Measurements from ENCODE around the gene C1QTNF5. TPM values are rescaled to one million over a fixed set of nuclear protein-coding genes. Genes with fewer than 3 reads are reported as not detected.

The C1QTNF5 gene
- polyA plus RNA-seq, 2 of the 4 experiments (the other 2 are of a cell fraction): not detected

DNA sequence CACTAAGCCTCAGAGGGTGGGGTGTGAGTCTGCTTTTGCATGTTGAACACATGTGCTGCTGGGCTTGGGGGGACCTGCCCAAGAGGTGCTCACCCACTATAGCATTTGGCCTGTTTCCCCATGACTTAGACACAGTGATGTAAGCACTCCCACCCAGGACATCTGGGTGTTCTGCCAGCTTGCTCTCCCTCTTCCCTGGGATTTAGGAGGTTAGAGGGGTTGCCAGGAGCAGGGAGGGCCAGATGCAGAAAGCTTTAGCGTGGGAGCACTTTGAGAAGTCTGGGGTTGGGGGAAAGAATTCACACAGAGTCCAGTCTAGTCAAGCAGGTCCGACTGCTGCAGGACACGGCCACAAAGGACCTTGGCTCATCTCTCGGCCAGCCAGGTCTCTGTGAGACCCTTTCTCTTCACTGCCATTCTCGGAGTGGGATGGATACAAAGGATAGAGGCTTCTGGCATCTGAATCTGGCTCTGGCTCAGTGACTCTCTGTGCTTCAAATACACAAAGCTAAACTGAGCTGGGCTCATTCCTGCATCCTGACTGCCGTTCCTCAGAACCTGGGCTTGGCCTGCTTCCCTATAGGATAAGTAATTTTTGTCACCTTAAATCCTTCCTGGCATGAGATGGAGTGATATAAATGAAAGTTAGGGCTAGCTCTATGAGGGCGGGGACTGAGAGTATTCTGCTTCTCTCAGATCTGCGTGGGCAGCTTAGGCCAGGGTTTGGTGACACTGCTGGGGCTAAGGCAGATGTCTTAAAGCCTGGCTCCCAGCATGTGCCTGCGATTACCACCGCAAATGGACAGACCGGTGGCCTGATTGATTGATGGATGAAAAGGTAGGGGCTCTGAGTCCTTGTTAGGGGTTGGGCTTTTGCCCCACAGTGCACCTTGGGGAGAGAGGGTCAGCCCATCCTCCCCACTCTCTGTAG, 26.3 kb upstream of the C1QTNF5 start (continued):
- TF ChIP-seq CHD4 (IDR thresholded peaks at IDR 0.05; ENCODE audit: borderline replicate concordance): no peak
- TF ChIP-seq, protein P1, sequence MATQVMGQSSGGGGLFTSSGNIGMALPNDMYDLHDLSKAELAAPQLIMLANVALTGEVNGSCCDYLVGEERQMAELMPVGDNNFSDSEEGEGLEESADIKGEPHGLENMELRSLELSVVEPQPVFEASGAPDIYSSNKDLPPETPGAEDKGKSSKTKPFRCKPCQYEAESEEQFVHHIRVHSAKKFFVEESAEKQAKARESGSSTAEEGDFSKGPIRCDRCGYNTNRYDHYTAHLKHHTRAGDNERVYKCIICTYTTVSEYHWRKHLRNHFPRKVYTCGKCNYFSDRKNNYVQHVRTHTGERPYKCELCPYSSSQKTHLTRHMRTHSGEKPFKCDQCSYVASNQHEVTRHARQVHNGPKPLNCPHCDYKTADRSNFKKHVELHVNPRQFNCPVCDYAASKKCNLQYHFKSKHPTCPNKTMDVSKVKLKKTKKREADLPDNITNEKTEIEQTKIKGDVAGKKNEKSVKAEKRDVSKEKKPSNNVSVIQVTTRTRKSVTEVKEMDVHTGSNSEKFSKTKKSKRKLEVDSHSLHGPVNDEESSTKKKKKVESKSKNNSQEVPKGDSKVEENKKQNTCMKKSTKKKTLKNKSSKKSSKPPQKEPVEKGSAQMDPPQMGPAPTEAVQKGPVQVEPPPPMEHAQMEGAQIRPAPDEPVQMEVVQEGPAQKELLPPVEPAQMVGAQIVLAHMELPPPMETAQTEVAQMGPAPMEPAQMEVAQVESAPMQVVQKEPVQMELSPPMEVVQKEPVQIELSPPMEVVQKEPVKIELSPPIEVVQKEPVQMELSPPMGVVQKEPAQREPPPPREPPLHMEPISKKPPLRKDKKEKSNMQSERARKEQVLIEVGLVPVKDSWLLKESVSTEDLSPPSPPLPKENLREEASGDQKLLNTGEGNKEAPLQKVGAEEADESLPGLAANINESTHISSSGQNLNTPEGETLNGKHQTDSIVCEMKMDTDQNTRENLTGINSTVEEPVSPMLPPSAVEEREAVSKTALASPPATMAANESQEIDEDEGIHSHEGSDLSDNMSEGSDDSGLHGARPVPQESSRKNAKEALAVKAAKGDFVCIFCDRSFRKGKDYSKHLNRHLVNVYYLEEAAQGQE (IDR thresholded peaks at IDR 0.05): no peak
- TF ChIP-seq CEBPB (IDR thresholded peaks at IDR 0.05): no peak

DNA sequence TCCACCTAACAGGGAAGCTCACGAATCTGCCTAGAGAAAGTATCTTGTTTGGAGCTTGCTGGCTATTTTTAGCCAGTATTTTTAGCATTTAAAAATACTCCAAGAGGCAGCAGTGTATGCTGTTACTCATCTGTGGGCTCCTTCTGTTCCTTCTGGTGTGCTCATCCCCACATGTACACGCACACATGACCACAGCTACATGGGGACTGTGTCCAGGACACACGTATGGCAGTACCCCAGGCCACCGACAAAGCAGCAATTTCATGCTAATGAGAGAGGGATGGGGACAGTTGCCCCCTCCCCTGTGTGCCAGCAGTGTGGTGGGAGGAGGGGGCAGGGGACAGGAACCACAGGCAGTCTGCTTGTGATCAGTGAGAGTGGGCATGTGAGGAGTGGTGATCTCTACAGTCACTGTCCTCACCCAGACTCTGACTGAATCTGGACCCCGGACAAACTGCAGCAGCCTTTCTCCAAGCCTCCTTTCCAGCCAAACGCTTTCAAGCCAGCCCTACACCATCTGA, 24.4 kb upstream of the C1QTNF5 start:
- WGBS (ENCODE audit: missing lambda C conversion rate): 71% methylated on average over 6 of the region's 6 CpGs
- no peak overlapping the region for H3K4me2 ChIP-seq
- TF ChIP-seq CBX8 (IDR thresholded peaks at IDR 0.05): no peak
- ATAC-seq (no peak), DNase-seq (ENCODE audit: low read depth in 1 of 2, low spot score in 1 of 2) (no peak), FAIRE-seq (no peak)
- H3K27ac ChIP-seq: no peak overlapping the region
- H3K4me1 ChIP-seq: peaks cover 72% of the 10 kb centered on the region
- ChIA-PET CTCF (interaction anchor here (0.7 to 5.8 kb wide), 6 partner anchors 7 to 804 kb away, joined by 3 to 98 read pairs (median 8); partner anchors contain the start of genes CBL and USP2), POLR2A (no interaction called here)
- no peaks in the 10 kb centered on the region for H3K9me3 ChIP-seq
- H3K4me3 ChIP-seq: no peak overlapping the region

DNA sequence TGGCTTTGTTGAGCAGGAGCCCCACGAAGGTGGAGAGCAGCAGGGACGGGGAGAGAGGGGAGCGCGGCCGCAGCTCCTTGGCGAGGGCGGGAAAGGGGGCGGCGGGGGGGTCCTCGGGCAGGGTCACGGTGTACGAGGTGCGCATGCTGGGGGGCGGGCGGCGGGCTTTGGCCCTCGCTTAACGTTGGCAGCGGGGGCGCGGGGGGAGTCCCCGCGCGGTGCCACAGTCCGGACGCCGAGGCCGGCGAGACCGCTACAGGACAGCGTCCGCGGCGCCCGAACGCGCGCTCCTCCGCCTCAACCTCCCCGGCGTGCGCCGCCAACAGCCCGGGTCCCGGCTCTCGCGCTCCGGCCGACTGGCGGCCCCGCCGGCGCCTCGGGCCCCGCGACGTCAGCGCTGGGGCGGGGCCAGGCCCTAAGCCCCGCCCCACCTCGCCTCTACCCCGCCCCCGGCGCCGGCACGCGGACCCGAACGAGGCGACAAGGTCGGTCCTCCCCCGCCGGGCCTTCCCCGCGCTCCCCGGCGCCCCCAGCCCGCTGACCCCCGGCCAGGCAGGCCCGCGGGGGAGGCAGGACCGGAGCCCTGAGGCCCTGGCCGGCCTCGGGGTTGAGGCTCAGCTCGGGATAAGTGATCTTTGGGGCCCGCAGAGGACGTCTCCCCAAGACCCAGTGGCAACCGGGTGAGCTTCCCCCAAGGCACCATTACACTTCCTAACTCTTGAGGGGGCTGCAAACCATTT, 23.3 kb upstream of the C1QTNF5 start:
- ATAC-seq: peak in 1 of 2 experiments; percentile 49; a peak in 3 of 6 replicates
- WGBS (ENCODE audit: missing lambda C conversion rate): 25% methylated on average over 2 of the region's 88 CpGs
- Histone ChIP-seq H3K27ac (peak overlapping the region; percentile 74 to 91), H3K4me2 (peak overlapping the region; percentile 97), H3K4me3 (peak overlapping the region; percentile 50), H3K4me1 (peaks cover 73% of the 10 kb centered on the region), H3K9me3 (no peaks in the 10 kb centered on the region)
- DNase-seq (ENCODE audit: low read depth in 1 of 2, low spot score in 1 of 2): peak in 1 of 2 experiments; percentile 31
- TF ChIP-seq PHF8 (IDR thresholded peaks at IDR 0.05; ENCODE audit: borderline replicate concordance, low read depth) (peak; percentile 34; the same call in 1 of the 2 replicates), MAZ (IDR thresholded peaks at IDR 0.05; ENCODE audit: borderline replicate concordance, low read depth, low read length) (no peak), FOSL2 (IDR thresholded peaks at IDR 0.05) (no peak), FOSL2 (CRISPR knock-in tag; IDR thresholded peaks at IDR 0.05) (no peak), EHF (CRISPR knock-in tag; IDR thresholded peaks at IDR 0.05) (no peak)
- TF ChIP-seq, protein P2, sequence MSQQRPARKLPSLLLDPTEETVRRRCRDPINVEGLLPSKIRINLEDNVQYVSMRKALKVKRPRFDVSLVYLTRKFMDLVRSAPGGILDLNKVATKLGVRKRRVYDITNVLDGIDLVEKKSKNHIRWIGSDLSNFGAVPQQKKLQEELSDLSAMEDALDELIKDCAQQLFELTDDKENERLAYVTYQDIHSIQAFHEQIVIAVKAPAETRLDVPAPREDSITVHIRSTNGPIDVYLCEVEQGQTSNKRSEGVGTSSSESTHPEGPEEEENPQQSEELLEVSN (IDR thresholded peaks at IDR 0.05; ENCODE audit: borderline replicate concordance, low read depth): peak; percentile 45; the same call in 1 of the 2 replicates
- TF ChIP-seq, protein P3, sequence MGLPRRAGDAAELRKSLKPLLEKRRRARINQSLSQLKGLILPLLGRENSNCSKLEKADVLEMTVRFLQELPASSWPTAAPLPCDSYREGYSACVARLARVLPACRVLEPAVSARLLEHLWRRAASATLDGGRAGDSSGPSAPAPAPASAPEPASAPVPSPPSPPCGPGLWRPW (IDR thresholded peaks at IDR 0.05): no peak
- TF ChIP-seq, protein P4, sequence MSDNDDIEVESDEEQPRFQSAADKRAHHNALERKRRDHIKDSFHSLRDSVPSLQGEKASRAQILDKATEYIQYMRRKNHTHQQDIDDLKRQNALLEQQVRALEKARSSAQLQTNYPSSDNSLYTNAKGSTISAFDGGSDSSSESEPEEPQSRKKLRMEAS (IDR thresholded peaks at IDR 0.05): peak; percentile 54
- CTCF ChIA-PET: interaction anchor here (0.6 to 5.8 kb wide), 5 partner anchors 8 to 805 kb away, joined by 3 to 98 read pairs (median 13); partner anchors contain the start of gene USP2
- FAIRE-seq: no peak
- POLR2A ChIA-PET: no interaction called here
